HCT116 (cell line): Measurements from ENCODE around the gene GUCA2A. TPM values are rescaled to one million over a fixed set of nuclear protein-coding genes. Genes with fewer than 3 reads are reported as not detected.

ENCODE experiments used
- ATAC-seq: fragments of 200-7000 bp; cut with Tn5 transposase; 2 replicates; pipeline ENCODE4 v1.9.1; 2020; ENCODE audit warnings: mild to moderate bottlenecking, moderate library complexity
- BruUV-seq: library from RNA; stranded (reverse); fragments of 400-500 nt; replicated peaks from 2 replicates; lab custom pipeline; 2021; lab: Mats Ljungman, UMichigan
- CTCF ChIA-PET: fragments of 300-600 bp; sonication (Branson Sonifier 250); formaldehyde crosslinking; loops from one replicate; lab custom pipeline; 2021; ENCODE audit warnings: antibody characterized with exemption; lab: Charles Lee
- POLR2A ChIA-PET: fragments of 300-600, 350-600 bp; sonication (Branson Sonifier 250); formaldehyde crosslinking; loops from one replicate; lab custom pipeline; 2021; ENCODE audit warnings: antibody characterized with exemption; lab: Charles Lee
- RAD21 ChIA-PET, 2 experiments: fragments of 300-600 bp; sonication (Branson Sonifier 250); formaldehyde crosslinking; loops; one replicate each; lab custom pipeline; 2023; ENCODE audit warnings: low total read pairs in 2 of 2; ENCODE audit not compliant: uncharacterized antibody in 2 of 2, unreplicated experiment in 2 of 2, low non-redundant PET in 1 of 2; lab: Charles Lee
- DNase-seq: peaks from one replicate; pipeline ENCODE4 v3.0.0-alpha.2; 2010; ENCODE audit warnings: low read depth, low spot score
- H2AFZ ChIP-seq: fragments of 200-600 bp; shearing (Covaris generic), sonication (generic); 2 replicates; pipeline ENCODE4 v1.6.1; 2017; ENCODE audit warnings: low read depth, mixed run types, mixed read lengths, antibody characterized with exemption, low read length; ENCODE audit not compliant: poor library complexity, severe bottlenecking
- H3K27ac ChIP-seq: 2 replicates; pipeline ENCODE4 v1.5.1; 2012; ENCODE audit warnings: low read depth, low read length
- H3K27me3 ChIP-seq: fragments of 200-600 bp; sonication (generic); 2 replicates; pipeline ENCODE4 v1.6.1; 2016; ENCODE audit warnings: mixed run types, low read length, mixed read lengths; ENCODE audit not compliant: insufficient read depth
- H3K36me3 ChIP-seq, 2 experiments: fragments of 200-500 bp in 1 of 2; fragments of 200-600 bp in 1 of 2; sonication (Bioruptor generic) in 1 of 2; sonication (generic) in 1 of 2; 2 replicates each; pipeline versions ENCODE4 v1.5.1 to v1.6.1; 2014 to 2016; ENCODE audit warnings: low read length in 2 of 2, inconsistent platforms in 1 of 2, mixed read lengths in 1 of 2, mixed run types in 1 of 2; ENCODE audit not compliant: insufficient read depth in 2 of 2, control insufficient read depth in 1 of 2
- H3K4me1 ChIP-seq, 2 experiments: fragments of 200-600 bp in 1 of 2; sonication (generic) in 1 of 2; 2 replicates each; pipeline versions ENCODE4 v1.5.1 to v1.6.1; 2012 to 2017; ENCODE audit warnings: low read length in 2 of 2, inconsistent platforms in 1 of 2, mild to moderate bottlenecking in 1 of 2, mixed read lengths in 1 of 2, mixed run types in 1 of 2, moderate library complexity in 1 of 2; ENCODE audit not compliant: insufficient read depth in 2 of 2, control insufficient read depth in 1 of 2
- H3K4me2 ChIP-seq: fragments of 200-600 bp; sonication (generic); 2 replicates; pipeline ENCODE4 v1.6.1; 2017; ENCODE audit warnings: mixed run types, low read length, mixed read lengths
- H3K4me3 ChIP-seq, 2 experiments: fragments of 200-600 bp in 1 of 2; sonication (generic) in 1 of 2; replicated peaks in 1 of 2; 2 replicates each; pipeline ENCODE4 v1.5.1; 2011 to 2016; ENCODE audit warnings: low read length in 2 of 2, control low read depth in 1 of 2, low read depth in 1 of 2, mild to moderate bottlenecking in 1 of 2, mixed read lengths in 1 of 2, mixed run types in 1 of 2
- H3K79me2 ChIP-seq: fragments of 200-600 bp; sonication (generic); 2 replicates; pipeline ENCODE4 v1.6.1; 2017; ENCODE audit warnings: mild to moderate bottlenecking, mixed run types, low read length, moderate library complexity, mixed read lengths; ENCODE audit not compliant: insufficient read depth
- H3K9ac ChIP-seq: fragments of 200-600 bp; sonication (generic); 2 replicates; pipeline ENCODE4 v1.6.1; 2016; ENCODE audit warnings: low read length, mixed read lengths
- H3K9me2 ChIP-seq: fragments of 200-600 bp; sonication (generic), shearing (Covaris generic); 2 replicates; pipeline ENCODE4 v1.6.1; 2017; ENCODE audit warnings: mixed run types, mild to moderate bottlenecking, moderate library complexity; ENCODE audit not compliant: insufficient read depth
- H3K9me3 ChIP-seq, 2 experiments: fragments of 200-500 bp in 1 of 2; fragments of 200-600 bp in 1 of 2; sonication (Bioruptor generic) in 1 of 2; sonication (generic) in 1 of 2; 2 replicates each; pipeline ENCODE4 v1.6.1; 2014 to 2017; ENCODE audit warnings: low read length in 2 of 2, mixed read lengths in 2 of 2, inconsistent platforms in 1 of 2, low read depth in 1 of 2, mild to moderate bottlenecking in 1 of 2, mixed run types in 1 of 2, moderate library complexity in 1 of 2; ENCODE audit not compliant: control insufficient read depth in 1 of 2, insufficient read depth in 1 of 2
- H4K20me1 ChIP-seq: fragments of 200-600 bp; sonication (generic), shearing (Covaris generic); 2 replicates; pipeline ENCODE4 v1.6.1; 2017; ENCODE audit warnings: mixed run types, mild to moderate bottlenecking, moderate library complexity; ENCODE audit not compliant: insufficient read depth
- EZH2 ChIP-seq: fragments of 200-600 bp; sonication (generic); IDR thresholded peaks from 2 replicates; pipeline ENCODE4 v1.6.1; 2017; ENCODE audit warnings: antibody characterized with exemption, mixed run types
- JUND ChIP-seq: IDR thresholded peaks from 2 replicates; pipeline ENCODE4 v1.6.1; 2012
- SIN3A ChIP-seq: IDR thresholded peaks from 2 replicates; pipeline ENCODE4 v1.6.1; 2012; ENCODE audit warnings: low read depth
- SP1 ChIP-seq: IDR thresholded peaks from 2 replicates; pipeline ENCODE4 v1.6.1; 2012; ENCODE audit warnings: low read depth
- SRF ChIP-seq: IDR thresholded peaks from 2 replicates; pipeline ENCODE4 v1.6.1; 2012; ENCODE audit warnings: low read depth
- TCF7L2 ChIP-seq: IDR thresholded peaks from 2 replicates; pipeline ENCODE4 v1.7.0; 2011; ENCODE audit warnings: borderline replicate concordance, inconsistent platforms; ENCODE audit not compliant: insufficient read depth, insufficient read length; ENCODE audit errors: extremely low read depth
- YY1 ChIP-seq: IDR thresholded peaks from 2 replicates; pipeline ENCODE4 v1.6.1; 2011; ENCODE audit warnings: low read length, low read depth, moderate library complexity, mild to moderate bottlenecking; ENCODE audit not compliant: insufficient replicate concordance; ENCODE audit errors: extremely low read depth
- intact Hi-C: fragments of 100-400 bp; cut with micrococcal nuclease; formaldehyde crosslinking; loops from 2 replicates; pipeline ENCODE4 v1.10.0; 2022
- total RNA-seq: library from RNA; stranded (reverse); gene quantifications from one replicate; pipeline ENCODE4 v1.2.1, GENCODE V29; 2021; ENCODE audit not compliant: unreplicated experiment
- TF ChIP-seq, protein P1 (sequence below): IDR thresholded peaks from 2 replicates; pipeline ENCODE4 v1.6.1; 2011; ENCODE audit warnings: mild to moderate bottlenecking, low read length, moderate library complexity; ENCODE audit not compliant: insufficient replicate concordance; ENCODE audit errors: extremely low read depth
- TF ChIP-seq, protein P2 (sequence below): IDR thresholded peaks from 2 replicates; pipeline ENCODE4 v1.6.1; 2012
- TF ChIP-seq, protein P3 (sequence below): IDR thresholded peaks from 2 replicates; pipeline ENCODE4 v1.6.1; 2012; ENCODE audit warnings: low read depth

GUCA2A gene
- total RNA-seq, 1 experiment from 2014 or later: not detected

DNA sequence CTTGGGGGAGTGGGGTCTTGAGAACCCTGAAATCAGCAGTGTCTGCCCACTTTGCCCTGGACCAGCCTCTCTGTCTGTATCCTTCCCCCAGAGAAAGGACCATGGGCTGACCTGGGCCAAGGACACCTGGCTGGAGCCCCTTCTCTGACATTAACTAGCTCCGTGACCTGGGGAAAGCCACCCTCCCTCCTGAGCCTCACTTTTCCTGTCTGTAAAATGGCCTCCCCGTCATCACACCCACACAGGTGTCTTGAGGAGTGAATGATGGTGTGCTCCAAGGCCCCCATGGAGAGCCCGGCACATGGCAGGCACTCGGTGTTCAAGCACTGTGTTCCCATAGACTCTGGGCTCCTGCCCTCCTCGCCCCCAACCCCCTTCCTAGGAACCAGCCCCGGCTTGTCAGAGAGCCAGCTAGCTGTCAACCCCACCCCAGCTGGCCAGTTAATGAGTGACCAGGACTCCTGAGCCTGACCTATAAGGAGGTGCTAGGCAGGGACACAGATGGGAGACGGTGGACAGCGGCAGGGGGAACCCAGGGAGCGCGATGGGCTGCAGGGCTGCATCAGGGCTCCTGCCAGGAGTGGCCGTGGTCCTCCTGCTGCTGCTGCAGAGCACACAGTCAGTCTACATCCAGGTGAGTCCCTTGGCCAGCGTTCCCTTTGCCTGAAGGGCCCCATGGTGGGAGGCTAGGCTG, 11.5 kb downstream of the GUCA2A start, which contains the start of gene GUCA2B:
Gene GUCA2B, plus strand, starts transcription at position 504 of the 694 bp plus-strand sequence. Its CDS starts 41 bp downstream, at position 545.
- ATAC-seq (no peak), DNase-seq (no peak)
- H3K27ac ChIP-seq: no peak within 1 kb of the TSS
- no peak for TF ChIP-seq TCF7L2
- TF ChIP-seq JUND: no peak
- TF ChIP-seq, protein P1, sequence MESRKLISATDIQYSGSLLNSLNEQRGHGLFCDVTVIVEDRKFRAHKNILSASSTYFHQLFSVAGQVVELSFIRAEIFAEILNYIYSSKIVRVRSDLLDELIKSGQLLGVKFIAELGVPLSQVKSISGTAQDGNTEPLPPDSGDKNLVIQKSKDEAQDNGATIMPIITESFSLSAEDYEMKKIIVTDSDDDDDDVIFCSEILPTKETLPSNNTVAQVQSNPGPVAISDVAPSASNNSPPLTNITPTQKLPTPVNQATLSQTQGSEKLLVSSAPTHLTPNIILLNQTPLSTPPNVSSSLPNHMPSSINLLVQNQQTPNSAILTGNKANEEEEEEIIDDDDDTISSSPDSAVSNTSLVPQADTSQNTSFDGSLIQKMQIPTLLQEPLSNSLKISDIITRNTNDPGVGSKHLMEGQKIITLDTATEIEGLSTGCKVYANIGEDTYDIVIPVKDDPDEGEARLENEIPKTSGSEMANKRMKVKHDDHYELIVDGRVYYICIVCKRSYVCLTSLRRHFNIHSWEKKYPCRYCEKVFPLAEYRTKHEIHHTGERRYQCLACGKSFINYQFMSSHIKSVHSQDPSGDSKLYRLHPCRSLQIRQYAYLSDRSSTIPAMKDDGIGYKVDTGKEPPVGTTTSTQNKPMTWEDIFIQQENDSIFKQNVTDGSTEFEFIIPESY: no peak
- TF ChIP-seq EZH2: no peak
- TF ChIP-seq, protein P2, sequence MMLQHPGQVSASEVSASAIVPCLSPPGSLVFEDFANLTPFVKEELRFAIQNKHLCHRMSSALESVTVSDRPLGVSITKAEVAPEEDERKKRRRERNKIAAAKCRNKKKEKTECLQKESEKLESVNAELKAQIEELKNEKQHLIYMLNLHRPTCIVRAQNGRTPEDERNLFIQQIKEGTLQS: no peak
- TF ChIP-seq, protein P3, sequence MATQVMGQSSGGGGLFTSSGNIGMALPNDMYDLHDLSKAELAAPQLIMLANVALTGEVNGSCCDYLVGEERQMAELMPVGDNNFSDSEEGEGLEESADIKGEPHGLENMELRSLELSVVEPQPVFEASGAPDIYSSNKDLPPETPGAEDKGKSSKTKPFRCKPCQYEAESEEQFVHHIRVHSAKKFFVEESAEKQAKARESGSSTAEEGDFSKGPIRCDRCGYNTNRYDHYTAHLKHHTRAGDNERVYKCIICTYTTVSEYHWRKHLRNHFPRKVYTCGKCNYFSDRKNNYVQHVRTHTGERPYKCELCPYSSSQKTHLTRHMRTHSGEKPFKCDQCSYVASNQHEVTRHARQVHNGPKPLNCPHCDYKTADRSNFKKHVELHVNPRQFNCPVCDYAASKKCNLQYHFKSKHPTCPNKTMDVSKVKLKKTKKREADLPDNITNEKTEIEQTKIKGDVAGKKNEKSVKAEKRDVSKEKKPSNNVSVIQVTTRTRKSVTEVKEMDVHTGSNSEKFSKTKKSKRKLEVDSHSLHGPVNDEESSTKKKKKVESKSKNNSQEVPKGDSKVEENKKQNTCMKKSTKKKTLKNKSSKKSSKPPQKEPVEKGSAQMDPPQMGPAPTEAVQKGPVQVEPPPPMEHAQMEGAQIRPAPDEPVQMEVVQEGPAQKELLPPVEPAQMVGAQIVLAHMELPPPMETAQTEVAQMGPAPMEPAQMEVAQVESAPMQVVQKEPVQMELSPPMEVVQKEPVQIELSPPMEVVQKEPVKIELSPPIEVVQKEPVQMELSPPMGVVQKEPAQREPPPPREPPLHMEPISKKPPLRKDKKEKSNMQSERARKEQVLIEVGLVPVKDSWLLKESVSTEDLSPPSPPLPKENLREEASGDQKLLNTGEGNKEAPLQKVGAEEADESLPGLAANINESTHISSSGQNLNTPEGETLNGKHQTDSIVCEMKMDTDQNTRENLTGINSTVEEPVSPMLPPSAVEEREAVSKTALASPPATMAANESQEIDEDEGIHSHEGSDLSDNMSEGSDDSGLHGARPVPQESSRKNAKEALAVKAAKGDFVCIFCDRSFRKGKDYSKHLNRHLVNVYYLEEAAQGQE: no peak
- no peak for TF ChIP-seq SP1
- TF ChIP-seq SRF: no peak
- no peak for TF ChIP-seq SIN3A
- no peak for TF ChIP-seq YY1
- RAD21 ChIA-PET: no interaction called here
- H3K9ac ChIP-seq: no peak within 1 kb of the TSS
- no peak within 1 kb of the TSS for H2AFZ ChIP-seq
- CTCF ChIA-PET: no interaction called here
- no peaks in the 10 kb centered on the region for H3K79me2 ChIP-seq
- H3K4me2 ChIP-seq: no peak within 1 kb of the TSS
- no peaks in the 10 kb centered on the region for H4K20me1 ChIP-seq
- H3K9me2 ChIP-seq: no peaks in the 10 kb centered on the region
- H3K9me3 ChIP-seq: no peaks in the 10 kb centered on the region
- POLR2A ChIA-PET: no interaction called here
- no peaks in the 10 kb centered on the region for H3K36me3 ChIP-seq
- H3K4me1 ChIP-seq: no peaks in the 10 kb centered on the region
- no peak within 1 kb of the TSS for H3K4me3 ChIP-seq
- no peaks in the 10 kb centered on the region for H3K27me3 ChIP-seq
- intact Hi-C loops: no loop called here
- BruUV-seq: no TSS peak
